Neuronal stem cell (in vitro differentiated cells): ENCODE results near the gene SHISAL1.

ENCODE experiments used
- DNase-seq: peaks from one replicate; pipeline ENCODE4 v3.0.0-alpha.2; 2013; ENCODE audit warnings: low spot score
- H2AFZ ChIP-seq: one replicate; pipeline ENCODE4 v1.6.1; 2013; ENCODE audit warnings: mild to moderate bottlenecking, low read length, inconsistent platforms
- H2AK5ac ChIP-seq: 2 replicates; pipeline ENCODE4 v1.6.1; 2013; ENCODE audit warnings: low read depth, mild to moderate bottlenecking, inconsistent platforms, low read length, moderate library complexity, mixed read lengths
- H2BK120ac ChIP-seq: 2 replicates; pipeline ENCODE4 v1.6.1; 2013; ENCODE audit warnings: low read depth, mild to moderate bottlenecking, inconsistent platforms, low read length, moderate library complexity, mixed read lengths
- H2BK12ac ChIP-seq: one replicate; pipeline ENCODE4 v1.6.1; 2013; ENCODE audit warnings: low read length, inconsistent platforms
- H2BK15ac ChIP-seq: 2 replicates; pipeline ENCODE4 v1.6.1; 2013; ENCODE audit warnings: mild to moderate bottlenecking, low read length, inconsistent platforms, mixed read lengths
- H2BK5ac ChIP-seq: one replicate; pipeline ENCODE4 v1.6.1; 2013; ENCODE audit warnings: inconsistent platforms, mild to moderate bottlenecking, low read length, moderate library complexity
- H3K14ac ChIP-seq: one replicate; pipeline ENCODE4 v1.6.1; 2013; ENCODE audit warnings: low read length, inconsistent platforms
- H3K18ac ChIP-seq: 2 replicates; pipeline ENCODE4 v1.6.1; 2013; ENCODE audit warnings: low read length, inconsistent platforms
- H3K23ac ChIP-seq: 2 replicates; pipeline ENCODE4 v1.6.1; 2013; ENCODE audit warnings: low read depth, mild to moderate bottlenecking, mixed read lengths, low read length, inconsistent platforms; ENCODE audit not compliant: poor library complexity
- H3K27ac ChIP-seq: replicated peaks from 3 replicates; pipeline ENCODE4 v1.5.1; 2013; ENCODE audit warnings: low read length, inconsistent platforms
- H3K27me3 ChIP-seq, 3 experiments: 2 replicates each; pipeline ENCODE4 v1.6.1; 2013; ENCODE audit warnings: low read length in 3 of 3, mild to moderate bottlenecking in 2 of 3, inconsistent platforms in 1 of 3, low read depth in 1 of 3, mixed read lengths in 1 of 3, moderate library complexity in 1 of 3; ENCODE audit not compliant: control insufficient read depth in 3 of 3, insufficient read depth in 3 of 3
- H3K36me3 ChIP-seq, 2 donors: replicated peaks in 1 of 2; 2 replicates each; pipeline ENCODE4 v1.6.1; 2013; ENCODE audit warnings: low read length in 2 of 2; ENCODE audit not compliant: control insufficient read depth in 2 of 2, insufficient read depth in 2 of 2
- H3K4ac ChIP-seq: 2 replicates; pipeline ENCODE4 v1.6.1; 2013; ENCODE audit warnings: inconsistent platforms, mild to moderate bottlenecking, low read length, moderate library complexity
- H3K4me1 ChIP-seq, 2 donors: 1 replicate in 1 of 2; 2 replicates in 1 of 2; pipeline ENCODE4 v1.6.1; 2013; ENCODE audit warnings: low read length in 2 of 2, low read depth in 1 of 2; ENCODE audit not compliant: control insufficient read depth in 2 of 2, insufficient read depth in 1 of 2
- H3K4me2 ChIP-seq: one replicate; pipeline ENCODE4 v1.6.1; 2013; ENCODE audit warnings: mild to moderate bottlenecking, low read length, inconsistent platforms; ENCODE audit not compliant: insufficient read depth, poor library complexity, severe bottlenecking
- H3K4me3 ChIP-seq, 2 donors: 2 replicates each; pipeline ENCODE4 v1.5.1; 2013; ENCODE audit warnings: low read length in 2 of 2, mild to moderate bottlenecking in 2 of 2, inconsistent platforms in 1 of 2, moderate library complexity in 1 of 2
- H3K79me1 ChIP-seq: one replicate; pipeline ENCODE4 v1.6.1; 2013; ENCODE audit warnings: low read depth, mild to moderate bottlenecking, inconsistent platforms, low read length, moderate library complexity
- H3K9ac ChIP-seq: one replicate; pipeline ENCODE4 v1.6.1; 2013; ENCODE audit warnings: mild to moderate bottlenecking, low read depth, low read length, inconsistent platforms; ENCODE audit not compliant: poor library complexity
- H3K9me3 ChIP-seq, 2 donors: replicated peaks in 1 of 2; 2 replicates each; pipeline versions ENCODE3 to v1.6.1; 2013; ENCODE audit warnings: low read length in 2 of 2, mild to moderate bottlenecking in 2 of 2, inconsistent platforms in 1 of 2, low read depth in 1 of 2, mixed read lengths in 1 of 2, moderate library complexity in 1 of 2; ENCODE audit not compliant: control insufficient read depth in 2 of 2, insufficient read depth in 1 of 2
- H4K8ac ChIP-seq: one replicate; pipeline ENCODE4 v1.6.1; 2013; ENCODE audit warnings: low read depth, mild to moderate bottlenecking, inconsistent platforms, low read length, moderate library complexity
- H4K91ac ChIP-seq: one replicate; pipeline ENCODE4 v1.6.1; 2013; ENCODE audit warnings: low read length, low read depth, mild to moderate bottlenecking, inconsistent platforms; ENCODE audit not compliant: poor library complexity
- WGBS, 2 donors: extraction: QIAGEN DNeasy Blood & Tissue Kit; methylation state at CpG; one replicate each; pipeline ENCODE4 v1.1.7; 2013; ENCODE audit warnings: missing lambda C conversion rate in 2 of 2, mixed read lengths in 1 of 2; ENCODE audit not compliant: insufficient read length in 2 of 2, insufficient replicate concordance in 1 of 2; ENCODE audit errors: extremely low coverage in 2 of 2; 5-methylcytosine and 5-hydroxymethylcytosine counted together

SHISAL1 gene

DNA sequence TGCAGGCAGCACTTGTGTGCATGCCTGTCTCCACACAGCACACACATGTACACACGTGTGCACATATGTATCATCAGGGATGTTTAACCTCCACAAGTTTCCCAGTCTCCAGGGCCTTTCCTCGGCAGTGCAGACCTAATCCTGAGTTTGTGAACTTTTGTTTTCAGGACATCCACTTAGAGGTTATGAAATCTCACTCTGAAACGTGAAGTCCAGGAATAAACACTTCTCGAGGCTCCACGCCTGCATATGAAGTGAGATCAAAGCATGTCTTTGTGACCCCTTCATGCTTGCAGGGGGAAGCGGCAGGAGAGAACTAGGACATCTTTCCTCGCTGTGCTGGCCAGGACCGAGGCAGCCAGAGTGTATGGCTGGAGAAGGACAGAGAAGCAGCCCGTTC is 3.1 kb downstream of the SHISAL1 start:
- Histone ChIP-seq H4K8ac (no peak overlapping the region), H3K9ac (no peak overlapping the region), H4K91ac (no peak overlapping the region), H3K18ac (peak overlapping the region; percentile 7), H3K27ac (no peak overlapping the region), H3K36me3 (no peaks in the 10 kb centered on the region), H3K23ac (no peak overlapping the region), H2AK5ac (no peak overlapping the region), H3K4me2 (no peak overlapping the region), H3K79me1 (no peaks in the 10 kb centered on the region), H3K4me3 (no peak overlapping the region), H2BK5ac (no peak overlapping the region), H2BK15ac (no peak overlapping the region), H3K9me3 (no peaks in the 10 kb centered on the region), H3K4ac (no peak overlapping the region), H2AFZ (no peak overlapping the region), H2BK120ac (no peak overlapping the region), H3K27me3 (no peaks in the 10 kb centered on the region), H3K4me1 (peaks cover 8 to 15% of the 10 kb centered on the region in 2 donors), H3K14ac (peak overlapping the region; percentile 39), H2BK12ac (no peak overlapping the region)
- no CpG with 5 or more reads among the region's 9 CpGs for WGBS, 2 donors
- no peak for DNase-seq

DNA sequence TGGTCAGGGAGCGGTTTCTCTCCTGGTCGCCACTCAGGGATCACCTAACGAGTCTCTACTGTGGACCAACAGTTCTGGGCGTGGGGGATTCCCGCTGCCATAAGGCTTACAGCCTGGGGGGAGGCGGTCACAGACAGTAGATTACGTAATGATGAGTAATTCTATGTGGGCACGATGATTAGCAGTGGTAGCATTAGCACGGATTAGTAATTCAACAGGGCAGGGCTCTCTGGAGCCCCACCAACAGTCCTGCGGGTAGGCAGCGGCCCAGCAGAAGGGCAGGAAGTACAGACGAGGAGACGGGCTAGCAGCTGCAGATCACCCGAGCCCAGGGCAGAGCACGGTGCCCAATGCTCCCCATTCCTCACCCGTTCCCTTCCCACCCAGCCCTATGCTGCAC is 3.6 kb downstream of the SHISAL1 start:
- Histone ChIP-seq H3K14ac (no peak overlapping the region), H3K9ac (no peak overlapping the region), H2BK15ac (no peak overlapping the region), H2AFZ (no peak overlapping the region), H3K27ac (no peak overlapping the region), H3K4me2 (no peak overlapping the region), H2BK12ac (no peak overlapping the region), H3K4me1 (peaks cover 9 to 12% of the 10 kb centered on the region in 2 donors), H3K9me3 (no peaks in the 10 kb centered on the region), H2AK5ac (no peak overlapping the region), H3K36me3 (no peaks in the 10 kb centered on the region), H3K79me1 (no peaks in the 10 kb centered on the region), H4K91ac (no peak overlapping the region), H3K4me3 (no peak overlapping the region), H3K27me3 (no peaks in the 10 kb centered on the region), H3K18ac (peak overlapping the region; percentile 21), H3K4ac (no peak overlapping the region), H2BK5ac (no peak overlapping the region), H4K8ac (no peak overlapping the region), H3K23ac (no peak overlapping the region), H2BK120ac (no peak overlapping the region)
- no CpG with 5 or more reads among the region's 16 CpGs for WGBS, 2 donors
- no peak for DNase-seq

DNA sequence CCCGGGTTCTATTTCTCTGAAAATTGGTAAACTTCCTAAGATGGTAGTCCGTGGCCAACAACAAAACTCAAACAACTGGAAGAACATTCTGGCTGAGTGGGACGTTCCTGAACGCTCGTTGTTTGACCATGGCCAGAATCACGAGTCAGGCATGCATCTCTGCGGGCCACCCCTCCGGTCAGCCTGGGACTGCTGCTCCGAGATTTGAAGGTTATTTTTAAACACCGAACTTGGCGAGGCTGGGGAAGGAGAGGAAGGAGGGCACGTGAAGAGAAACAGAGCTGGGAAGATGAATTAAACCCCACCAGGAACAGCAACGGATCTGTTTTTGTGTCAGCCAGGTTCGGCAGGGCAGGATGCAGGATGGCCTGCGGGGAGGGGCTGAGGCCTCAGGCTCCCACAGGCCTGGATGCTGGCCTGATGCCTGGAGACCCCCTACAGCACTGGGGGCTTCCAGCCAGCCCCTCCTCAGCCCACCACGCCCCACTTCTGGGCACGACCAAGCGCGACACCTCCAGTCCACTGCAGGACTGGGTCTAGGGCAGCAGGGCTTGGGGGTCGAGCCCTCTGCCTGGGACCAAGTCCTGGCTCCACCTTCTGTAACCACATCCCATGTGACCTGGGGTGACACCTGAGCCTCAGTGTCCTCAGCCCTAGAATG is 5.1 kb downstream of the SHISAL1 start:
- Histone ChIP-seq H3K23ac (no peak overlapping the region), H3K4me2 (no peak overlapping the region), H3K4me3 (no peak overlapping the region), H3K14ac (peak overlapping the region; percentile 77), H2BK15ac (no peak overlapping the region), H3K9me3 (peaks cover 0 to 2% of the 10 kb centered on the region in 2 donors), H2BK12ac (no peak overlapping the region), H3K27me3 (no peaks in the 10 kb centered on the region), H3K79me1 (no peaks in the 10 kb centered on the region), H2BK120ac (no peak overlapping the region), H3K9ac (no peak overlapping the region), H3K4ac (no peak overlapping the region), H2AK5ac (peak overlapping the region; percentile 4), H4K8ac (no peak overlapping the region), H3K4me1 (peaks cover 9 to 10% of the 10 kb centered on the region in 2 donors), H4K91ac (no peak overlapping the region), H3K18ac (peak overlapping the region; percentile 24), H3K36me3 (no peaks in the 10 kb centered on the region), H2BK5ac (no peak overlapping the region), H2AFZ (no peak overlapping the region), H3K27ac (no peak overlapping the region)
- no CpG with 5 or more reads among the region's 20 CpGs for WGBS, 2 donors
- DNase-seq: no peak

DNA sequence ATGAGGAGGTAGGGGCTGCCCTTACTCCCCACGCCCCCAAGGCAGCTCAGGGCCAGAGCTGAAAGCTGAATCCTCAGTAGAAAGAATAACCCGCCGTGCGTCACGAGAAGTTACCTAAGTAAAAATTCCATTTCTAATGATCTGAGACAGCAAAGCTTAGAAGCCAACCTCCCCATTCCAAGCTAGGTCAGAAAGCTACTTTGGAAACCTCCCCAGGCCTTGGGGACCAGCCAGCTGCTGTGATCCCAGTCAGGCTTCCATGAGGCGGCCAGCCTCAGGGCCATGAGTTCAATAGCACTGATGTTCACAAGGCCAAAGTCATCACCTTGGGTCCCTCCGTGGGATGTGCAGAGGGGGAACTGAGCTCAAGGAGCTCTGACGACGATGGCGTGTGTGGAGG is 6.9 kb downstream of the SHISAL1 start:
- Histone ChIP-seq H3K27ac (no peak overlapping the region), H3K36me3 (no peaks in the 10 kb centered on the region), H3K79me1 (no peaks in the 10 kb centered on the region), H4K91ac (no peak overlapping the region), H2BK120ac (peak overlapping the region; percentile 16), H3K4ac (no peak overlapping the region), H3K4me3 (no peak overlapping the region), H3K4me1 (peaks cover 16 to 18% of the 10 kb centered on the region in 2 donors), H3K4me2 (no peak overlapping the region), H2BK12ac (peak overlapping the region; percentile 82), H4K8ac (no peak overlapping the region), H3K9me3 (peaks cover 0 to 2% of the 10 kb centered on the region in 2 donors), H2AK5ac (peak overlapping the region; percentile 98), H3K27me3 (no peaks in the 10 kb centered on the region), H2BK15ac (peak overlapping the region; percentile 98), H2AFZ (no peak overlapping the region), H3K18ac (peak overlapping the region; percentile 95), H3K9ac (no peak overlapping the region), H3K23ac (no peak overlapping the region), H3K14ac (peak overlapping the region; percentile 94), H2BK5ac (peak overlapping the region; percentile 76)
- WGBS, 2 donors: no CpG with 5 or more reads among the region's 10 CpGs
- no peak for DNase-seq
